NCI-H2081 treated with DMSO at 0.1 percent for 48 hours (cell line): ENCODE measurements around the gene EPB41L2.

Experiments
- DNase-seq: peaks from one replicate; lab custom pipeline; 2025; lab: John Stamatoyannopoulos, UW

EPB41L2 gene

DNA sequence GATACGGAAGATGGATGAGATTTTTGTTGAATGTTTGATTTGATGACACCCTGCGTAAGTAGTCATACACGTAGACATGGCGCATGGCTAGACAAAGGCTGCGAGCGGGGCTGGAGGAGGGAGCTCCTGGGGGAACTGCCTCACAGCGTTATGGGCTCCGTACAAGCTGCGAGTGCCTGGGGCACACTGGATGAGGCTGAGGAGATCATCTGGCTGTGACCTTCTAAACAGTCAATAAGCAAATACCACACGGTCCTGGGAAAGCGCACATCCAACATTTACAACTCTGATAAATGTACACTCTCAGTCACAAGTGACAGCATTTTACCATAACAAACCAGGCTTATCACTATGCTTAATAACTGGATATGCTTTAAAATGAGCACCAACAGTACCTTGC is 198.7 kb downstream of the EPB41L2 start:
- DNase-seq, result no peak

DNA sequence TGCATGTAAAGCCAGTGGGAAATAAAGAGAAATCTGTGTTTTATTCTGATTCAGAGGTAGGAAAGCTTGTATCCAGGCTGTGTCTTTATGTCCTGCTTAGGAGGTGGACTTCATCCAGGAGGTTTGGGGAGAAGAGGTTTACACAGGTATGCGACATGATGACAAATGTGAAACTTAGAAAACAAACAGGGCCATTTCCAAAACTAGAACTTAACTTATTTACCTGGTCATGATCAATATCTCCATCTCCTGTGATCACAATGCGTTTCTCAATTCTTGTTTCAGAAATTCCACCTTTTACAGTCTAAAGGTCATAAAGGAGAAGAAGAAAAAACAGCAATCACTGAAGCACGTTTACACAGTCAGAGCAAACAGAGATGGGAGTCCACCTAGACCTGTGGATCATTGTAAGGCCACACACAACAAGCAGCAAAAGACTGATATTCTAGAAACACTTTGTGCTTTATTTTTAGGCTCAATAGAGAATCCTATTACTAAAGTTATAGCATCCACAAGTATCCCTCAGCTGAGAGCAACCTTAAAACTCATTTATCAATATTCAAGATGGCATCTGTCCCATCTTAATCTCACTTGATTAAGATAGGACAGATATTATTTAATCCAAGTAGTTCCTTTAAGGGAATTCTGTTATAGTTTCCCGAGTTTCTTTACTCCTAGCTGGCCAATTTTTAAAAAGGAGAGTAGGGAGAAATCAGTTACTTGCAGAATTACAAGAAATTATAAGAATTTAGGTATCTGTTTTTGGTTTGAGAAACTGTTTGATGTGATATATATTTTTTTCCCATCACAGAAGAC is 199.4 kb downstream of the EPB41L2 start:
- DNase-seq, result no peak

DNA sequence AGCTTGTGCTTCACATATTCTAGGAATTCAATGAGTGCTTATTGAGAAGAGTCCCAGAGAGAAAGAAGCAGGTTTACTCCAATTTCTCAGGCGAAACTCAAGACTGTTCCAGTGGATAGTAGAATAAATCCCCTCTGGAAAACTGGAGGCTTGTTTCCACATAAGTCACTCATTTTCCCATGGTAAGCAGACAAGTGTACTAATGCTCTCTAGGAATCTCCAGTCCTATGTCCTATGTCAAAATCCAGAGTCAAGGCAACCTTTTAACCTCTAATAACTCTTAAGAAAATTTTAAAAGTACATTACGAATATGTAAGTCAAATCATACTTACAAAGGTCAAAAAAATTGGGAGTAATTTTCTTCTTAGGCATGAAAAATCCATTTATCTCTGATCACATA is 200.7 kb downstream of the EPB41L2 start:
- no peak for DNase-seq

DNA sequence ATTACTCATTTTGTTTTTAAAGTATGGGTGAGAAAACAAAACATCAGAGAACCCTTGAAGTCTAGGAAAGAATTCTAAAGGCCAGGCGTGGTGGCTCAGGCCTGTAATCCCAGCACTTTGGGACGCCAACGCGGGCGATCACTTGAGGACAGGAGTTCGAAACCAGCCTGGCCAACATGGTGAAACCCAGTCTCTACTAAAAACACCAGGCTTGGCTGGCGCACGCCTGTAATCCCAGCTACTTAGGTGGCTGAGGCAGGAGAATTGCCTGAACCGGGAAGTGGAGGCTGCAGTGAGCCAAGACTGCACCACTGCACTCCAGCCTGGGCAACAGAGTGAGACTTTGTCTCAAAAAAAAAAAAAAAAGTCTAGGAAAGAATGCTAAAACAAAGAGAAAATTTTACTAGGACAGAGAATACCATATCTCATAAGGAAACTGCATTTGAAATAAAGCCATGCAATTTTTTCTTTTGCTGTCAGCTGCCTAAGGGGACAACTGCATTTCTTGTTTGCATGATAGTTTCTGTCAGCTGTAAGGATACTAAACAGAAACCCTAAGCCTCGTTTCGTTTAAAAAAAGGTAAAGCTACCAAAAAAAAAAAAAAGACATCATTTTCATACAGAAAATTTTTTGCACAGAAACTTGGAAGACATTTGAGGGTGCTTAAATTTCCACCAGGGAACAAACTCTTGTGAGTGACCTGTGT is 203.7 kb downstream of the EPB41L2 start:
- no peak for DNase-seq

DNA sequence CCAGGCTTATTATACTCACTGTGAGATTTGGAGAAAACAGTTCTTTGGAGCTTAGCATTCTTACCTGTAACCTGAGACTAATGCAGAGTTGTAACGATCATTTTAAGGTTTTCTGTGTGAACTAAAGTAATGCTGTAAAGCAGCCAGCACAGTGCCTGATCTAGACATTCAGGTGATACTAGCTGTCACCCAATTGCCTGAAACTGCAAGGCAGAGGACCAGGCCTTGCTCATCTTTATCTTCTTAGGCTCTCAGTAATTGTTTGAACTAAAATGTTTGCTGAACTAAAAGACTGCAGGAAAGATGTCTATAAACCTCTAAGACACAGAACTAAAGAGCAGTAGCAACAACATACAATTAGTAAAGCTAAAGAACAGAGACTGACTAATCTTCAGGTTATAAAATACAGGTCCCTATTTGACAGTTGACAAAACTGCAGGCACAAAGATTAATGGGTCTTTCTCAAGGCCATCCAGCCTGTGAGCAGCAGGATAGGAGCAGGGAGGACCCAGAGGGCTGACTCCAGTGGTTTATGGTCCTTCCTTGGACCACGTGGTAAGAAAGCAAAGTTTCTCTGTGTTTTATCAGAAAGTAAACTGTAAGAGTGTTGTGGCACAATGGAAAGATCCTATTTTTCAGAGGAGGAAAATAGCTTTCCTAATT is 204.4 kb downstream of the EPB41L2 start:
- DNase-seq, result no peak

DNA sequence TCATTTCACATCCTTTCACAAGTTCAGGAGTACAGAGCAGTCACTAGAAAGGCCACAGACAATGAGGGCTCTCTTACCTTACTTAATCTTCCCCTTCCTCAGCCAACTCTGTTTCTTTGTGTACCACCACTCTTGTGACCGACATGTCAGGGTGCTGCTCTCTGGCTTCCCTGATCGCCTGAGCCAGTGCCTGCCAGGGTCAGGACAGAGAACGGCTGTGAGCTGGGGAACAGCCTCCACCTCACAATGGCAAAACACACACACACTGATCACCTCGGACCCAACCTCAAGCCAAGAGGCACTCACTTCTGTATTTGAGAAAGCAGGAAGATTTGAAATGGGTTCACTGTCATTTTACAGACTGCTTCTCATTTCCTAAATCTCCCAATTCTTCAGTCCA is 205.0 kb downstream of the EPB41L2 start:
- DNase-seq, result no peak

DNA sequence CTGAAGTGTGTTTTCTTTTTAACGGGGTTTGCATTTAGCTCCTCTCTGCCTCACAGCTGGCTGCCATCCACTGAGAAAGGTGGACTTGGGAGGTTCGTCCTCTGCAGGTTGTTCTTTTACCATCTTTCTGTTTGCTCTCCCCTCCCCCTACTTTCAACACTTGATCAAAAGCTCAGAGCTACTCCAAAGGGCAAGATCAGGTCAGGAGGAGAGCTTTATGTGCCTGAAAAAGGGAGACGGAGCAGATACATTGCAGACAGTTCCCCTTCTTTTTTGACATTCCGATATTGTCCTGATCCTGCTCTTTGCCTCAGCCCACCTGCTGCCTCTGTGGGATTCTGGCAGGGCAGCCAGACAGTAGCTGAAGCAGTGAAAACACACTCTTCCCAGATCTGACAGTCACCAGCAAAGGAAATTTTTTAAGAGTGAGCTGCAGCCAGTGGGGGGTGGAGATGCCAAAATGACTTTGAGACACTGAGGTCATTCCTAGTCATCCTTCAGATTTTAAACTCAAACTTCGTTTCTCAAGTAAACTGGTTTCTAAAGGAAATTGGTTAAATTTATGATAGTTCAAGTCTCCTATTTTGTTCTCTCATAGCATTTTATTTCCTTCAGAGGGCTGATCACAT is 209.4 kb downstream of the EPB41L2 start:
- no peak for DNase-seq

DNA sequence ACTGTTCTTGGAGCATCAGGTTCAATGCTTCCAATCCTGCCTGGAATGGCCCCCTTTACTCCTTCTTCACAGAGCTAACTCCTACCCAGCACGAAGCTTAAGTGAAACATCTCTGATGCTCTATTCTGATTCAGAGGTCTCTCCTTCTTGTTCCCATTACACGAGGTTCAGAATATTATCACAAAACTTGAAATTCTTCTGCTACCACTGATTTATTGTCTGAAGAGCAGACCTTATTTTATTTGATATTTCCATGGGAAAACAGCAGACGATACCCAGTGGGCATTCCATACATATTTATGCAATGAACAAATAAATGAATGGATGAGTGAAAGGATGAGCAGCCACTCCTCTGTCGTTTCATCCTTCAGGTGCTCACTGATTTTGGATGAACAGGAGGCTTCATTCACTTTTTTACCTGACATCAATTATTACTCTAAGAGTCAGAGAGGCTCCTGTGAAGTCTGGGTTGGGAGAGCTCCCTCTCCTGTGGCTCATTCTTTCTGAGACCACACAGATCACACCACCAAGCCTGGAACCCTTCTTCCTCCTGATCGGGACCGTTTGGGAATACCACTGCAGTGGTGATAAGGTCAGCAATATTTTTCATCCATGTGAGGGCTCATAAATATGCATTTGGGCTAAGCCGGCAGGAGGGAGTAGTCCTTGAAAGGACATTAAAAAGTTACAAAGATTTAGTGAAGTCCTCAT is 210.0 kb downstream of the EPB41L2 start:
- no peak for DNase-seq

DNA sequence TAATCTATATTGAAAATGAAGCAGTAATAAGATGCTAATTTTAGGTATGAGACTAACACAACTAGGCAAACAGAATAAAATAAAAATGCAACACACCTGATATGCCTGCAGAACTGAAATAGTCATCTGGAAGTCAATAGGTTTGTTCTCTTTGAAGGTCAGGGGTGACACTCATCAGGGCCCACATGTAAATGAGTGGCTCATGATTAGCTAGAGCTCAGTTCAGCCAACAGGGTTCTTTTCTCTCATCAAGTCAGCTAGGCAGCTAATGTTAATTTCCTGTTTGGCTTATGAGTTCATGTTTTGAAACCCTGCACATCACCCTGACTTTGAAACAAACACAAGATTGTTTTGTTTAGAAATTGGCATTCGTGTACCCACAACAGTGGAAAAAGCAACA is 212.0 kb downstream of the EPB41L2 start:
- no peak for DNase-seq

DNA sequence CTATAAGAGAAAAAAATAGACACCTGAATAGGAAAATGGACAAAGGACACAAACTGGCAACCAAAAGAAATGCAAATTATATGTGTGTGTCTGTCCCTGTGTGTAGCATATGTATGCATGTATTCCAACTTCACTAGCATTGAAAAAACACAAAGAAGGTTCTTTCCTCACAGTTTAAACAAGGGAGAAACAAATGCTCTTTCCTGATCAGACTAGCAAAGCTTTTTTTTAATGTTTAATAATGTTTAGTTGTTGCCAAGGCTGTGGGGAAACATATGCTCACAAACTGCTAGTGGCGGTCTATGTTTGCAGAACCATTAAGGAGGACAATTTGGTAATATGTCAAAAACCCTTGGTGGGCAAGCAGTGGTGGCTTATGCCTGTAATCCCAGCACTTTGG is 213.5 kb downstream of the EPB41L2 start:
- peak; percentile 33 for DNase-seq

DNA sequence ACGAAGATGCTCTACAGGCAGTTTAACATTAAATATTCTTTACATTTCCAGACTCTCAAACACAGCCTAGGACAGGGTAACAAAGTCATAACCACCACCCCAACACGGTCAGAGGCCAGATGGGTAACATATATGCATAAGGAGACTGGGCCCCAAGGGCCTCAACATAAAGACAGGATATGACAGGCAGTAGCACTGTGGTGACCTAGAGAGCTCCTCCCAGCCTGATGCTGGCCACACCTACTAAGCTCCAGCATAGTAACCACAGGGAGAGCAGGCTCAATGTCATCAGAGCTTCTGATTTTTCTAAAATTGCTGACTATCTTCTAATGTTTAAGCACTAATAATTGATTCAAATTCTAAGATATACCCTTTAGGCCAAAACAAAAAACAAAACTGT is 214.1 kb downstream of the EPB41L2 start:
- no peak for DNase-seq

DNA sequence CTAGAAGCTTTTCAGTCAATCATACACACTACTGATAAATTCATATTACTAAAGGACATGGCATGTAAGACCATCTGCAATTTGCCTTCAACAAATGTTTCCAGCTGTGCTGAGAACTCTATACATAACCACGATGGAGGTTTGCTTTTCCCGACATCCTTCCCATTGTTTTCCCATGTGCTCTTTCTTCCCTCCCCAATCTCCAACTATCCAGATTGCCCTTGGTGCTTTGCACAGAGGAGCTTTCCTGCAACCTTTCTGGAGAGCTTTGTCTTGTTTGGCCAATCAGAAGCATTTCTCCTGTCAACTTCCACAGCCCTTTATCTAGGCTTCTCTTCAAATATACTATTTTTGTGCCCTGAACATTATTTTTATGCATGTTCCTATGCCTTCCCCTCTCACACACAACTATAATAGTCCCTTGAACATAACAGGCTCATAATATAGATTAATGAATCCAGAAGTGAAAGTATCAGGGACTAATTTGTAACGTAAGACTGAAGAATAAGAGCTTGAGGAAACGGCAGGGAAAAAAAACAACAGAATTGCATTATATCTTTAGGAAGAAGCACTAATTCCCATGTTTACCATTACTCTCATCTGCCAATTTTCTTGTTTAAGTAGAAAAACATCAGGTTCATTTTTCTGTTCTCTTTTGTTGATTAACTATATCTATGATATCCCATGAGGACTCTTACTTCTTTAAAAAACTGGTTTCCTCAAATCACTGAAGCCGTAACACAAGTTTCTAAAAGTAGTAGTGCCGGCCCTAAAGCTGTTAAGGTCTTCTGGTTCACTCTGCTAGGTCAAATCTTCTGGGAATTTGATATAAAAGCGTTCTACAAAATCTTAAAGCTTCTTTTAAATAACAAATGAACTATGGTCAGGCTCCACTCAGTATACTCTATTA is 215.8 kb downstream of the EPB41L2 start:
- no peak for DNase-seq

DNA sequence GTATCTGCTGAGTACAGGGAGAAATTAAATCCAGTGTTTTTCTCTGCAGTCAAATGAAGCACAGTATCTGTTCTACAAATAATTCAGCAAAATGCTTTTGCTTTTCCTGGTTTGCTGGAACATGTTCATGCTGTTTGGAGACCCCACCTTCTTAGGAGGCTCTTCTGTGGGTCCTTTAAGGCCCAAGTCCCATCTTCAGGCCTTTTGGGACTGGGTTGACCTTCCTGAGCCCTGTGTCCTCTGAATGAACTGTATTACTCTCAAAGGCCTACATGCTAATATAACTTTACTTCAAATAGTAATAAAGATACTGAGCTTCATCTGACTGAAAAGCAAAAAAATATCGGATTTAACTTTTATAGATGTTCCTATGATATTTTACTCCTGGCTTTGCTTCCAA is 216.5 kb downstream of the EPB41L2 start:
- no peak for DNase-seq

DNA sequence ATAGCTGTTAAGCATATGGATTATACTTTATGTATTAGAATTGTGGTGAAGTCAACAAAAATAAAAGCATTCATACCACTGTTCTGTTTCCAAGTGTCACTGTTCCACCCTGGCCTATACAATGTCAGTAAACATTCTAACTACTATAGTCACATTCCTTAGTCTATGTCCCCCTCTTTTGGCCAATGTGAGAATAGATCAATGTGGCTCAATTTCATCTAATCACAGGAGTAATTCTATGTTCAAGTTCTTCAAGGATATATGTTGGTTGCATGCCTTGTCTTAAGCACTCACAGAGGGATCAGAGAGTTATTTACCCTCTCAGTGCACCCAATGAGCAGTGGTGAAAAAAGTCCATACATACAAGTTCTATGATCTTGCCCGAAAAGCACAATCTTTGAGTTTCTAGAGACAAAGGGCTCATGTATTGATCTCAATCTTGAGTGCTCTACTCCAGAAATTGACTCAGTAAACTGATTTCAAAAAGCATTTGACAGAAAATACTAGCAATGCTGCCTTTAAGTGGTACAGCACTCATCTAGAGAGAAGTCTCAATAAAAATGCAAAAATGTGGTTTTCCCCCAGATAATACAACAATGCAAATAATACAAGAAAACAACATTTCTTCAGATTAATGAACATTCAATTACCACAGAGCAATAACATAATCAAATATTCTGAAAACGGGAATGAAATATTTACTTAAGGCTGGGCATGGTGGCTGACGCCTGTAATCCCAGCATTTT is 219.3 kb downstream of the EPB41L2 start:
- DNase-seq, result no peak

DNA sequence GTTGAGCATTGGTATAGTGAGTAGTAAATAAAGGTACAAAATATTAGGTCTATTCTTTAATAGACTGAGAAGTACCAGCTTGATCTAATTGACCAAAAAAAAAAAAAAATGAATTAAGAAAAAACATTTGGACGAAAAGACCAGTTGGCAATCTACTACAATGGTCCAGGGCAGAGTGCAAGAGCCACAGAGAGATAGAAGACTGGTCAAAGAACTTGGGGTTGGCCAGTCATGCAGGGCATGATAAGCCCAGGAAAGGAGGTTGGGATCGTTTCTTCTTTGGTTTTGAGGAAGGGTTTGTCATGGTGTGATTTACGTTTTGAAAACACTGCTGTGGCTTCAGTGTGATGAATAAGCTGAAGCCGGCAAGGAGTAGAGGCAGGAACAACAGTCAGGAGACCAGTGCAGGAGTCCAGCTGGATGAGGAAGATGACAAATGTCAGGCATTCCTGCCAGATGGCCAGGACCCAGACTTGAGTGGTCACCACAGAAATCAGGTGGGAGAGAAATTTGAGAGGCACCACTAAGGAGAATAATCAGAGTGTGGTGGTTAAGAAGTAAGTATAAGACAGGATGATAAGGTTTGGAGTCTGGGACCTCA is 221.8 kb downstream of the EPB41L2 start:
- DNase-seq, result no peak

DNA sequence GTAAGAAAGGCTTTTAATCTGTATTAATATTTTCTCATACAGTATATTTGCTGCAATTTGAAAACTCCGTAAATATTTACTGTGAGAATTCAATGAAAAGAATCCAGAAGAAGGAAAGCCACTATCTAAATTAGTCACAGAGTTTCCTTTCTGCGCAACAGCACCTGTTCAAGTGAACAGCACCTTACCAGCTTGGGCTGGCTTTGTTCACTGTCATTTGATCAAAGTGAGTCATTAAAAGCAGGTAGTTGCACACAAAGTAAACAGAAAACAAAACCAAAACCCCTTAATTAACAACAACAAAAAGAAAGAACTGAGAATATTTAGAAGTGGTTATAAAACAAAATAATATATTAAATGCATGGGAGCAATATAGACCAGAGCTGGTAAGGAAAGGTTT is 223.0 kb downstream of the EPB41L2 start:
- DNase-seq, result no peak

DNA sequence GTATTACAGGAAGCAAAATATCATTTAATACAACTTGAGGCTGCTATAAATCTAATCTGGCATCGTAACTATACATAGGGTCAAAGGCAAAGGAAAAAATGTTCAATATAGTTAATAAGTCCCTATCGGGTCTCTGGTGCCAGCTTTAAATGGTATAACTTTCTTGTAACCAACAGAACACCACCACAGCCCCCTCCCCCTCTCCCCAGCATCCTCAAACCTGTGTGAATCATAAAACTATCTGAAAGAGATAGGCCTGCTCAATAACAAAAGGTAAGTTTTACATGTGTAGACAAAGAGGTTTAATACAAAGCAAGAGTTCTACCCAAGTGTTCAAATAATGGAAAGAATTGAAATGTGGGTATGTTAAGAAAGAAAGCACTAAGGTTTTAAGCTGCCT is 223.7 kb downstream of the EPB41L2 start:
- no peak for DNase-seq

DNA sequence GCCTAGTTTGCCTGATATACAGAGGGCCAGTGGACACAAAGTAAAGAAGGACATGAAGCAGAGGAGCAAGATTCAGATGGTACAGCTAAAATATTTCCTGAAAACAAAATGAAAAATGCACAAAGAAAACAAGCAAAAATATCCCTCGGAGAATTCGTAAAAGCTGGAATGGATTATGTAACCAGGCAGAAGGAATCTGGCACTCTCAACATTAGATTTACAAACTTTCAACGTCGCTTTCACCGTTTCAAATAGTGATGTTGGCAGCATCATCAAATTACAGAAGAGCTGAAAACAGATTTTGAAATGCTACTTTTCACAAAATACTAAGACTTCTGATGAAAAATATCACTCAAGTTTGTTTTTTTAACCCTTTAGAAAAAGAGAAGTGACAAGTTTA is 224.1 kb downstream of the EPB41L2 start:
- DNase-seq, result no peak

DNA sequence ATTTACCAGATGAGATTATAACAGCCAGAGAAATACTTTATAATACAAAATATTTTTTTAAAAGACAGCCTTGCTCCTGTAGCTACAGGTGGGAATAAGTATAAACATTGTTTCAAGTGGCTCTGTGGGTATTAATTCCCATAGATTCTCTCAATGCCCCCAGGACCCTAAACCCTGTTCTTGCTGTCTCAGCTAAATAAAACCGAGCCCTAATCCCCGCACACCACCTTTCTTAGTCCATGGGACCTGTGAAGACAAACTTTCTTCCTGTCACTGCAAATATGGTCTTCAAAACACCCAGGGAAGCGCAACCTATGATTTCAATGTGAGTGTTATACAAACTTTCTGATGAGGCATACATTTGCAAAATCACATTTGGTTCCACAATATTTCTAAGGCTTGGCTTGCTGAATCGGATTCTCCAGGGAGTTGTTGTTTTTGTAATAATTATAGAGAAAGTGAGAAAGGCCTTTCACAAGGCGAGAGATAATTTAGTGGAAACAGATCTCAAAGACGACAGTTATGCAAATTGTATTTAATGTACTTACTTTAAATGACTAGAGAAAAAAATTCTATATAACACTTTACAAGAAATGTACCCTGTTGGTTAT is 224.7 kb downstream of the EPB41L2 start:
- no peak for DNase-seq
